ENCODE results near the gene AP3B1.

The AP3B1 gene

DNA sequence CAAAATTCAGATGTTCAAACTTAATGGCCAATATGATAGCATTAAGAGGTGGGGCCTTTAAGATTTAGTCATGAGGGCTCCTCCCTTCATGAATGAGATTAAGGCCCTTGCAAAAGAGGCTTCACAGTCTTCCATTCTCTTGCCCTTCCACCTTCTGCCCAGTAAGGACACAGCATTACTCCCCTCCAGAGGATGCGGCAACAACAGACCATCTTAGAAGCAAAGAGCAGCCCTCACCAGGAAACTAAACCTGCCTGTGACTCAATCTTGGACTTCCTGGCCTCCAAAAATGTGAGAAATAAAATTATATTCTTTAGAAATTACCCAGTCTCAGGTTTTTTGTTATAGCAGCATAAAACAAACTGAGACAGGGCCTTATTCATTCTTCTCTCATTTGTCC, 8.2 kb downstream of the AP3B1 start:
- Histone ChIP-seq H3K27me3 (ENCODE audit: insufficient read depth, low read length) (no peaks in the 10 kb centered on the region), H4K20me1 (ENCODE audit: insufficient read depth, low read length) (no peaks in the 10 kb centered on the region), H3K27ac (ENCODE audit: low read depth, low read length, poor library complexity, severe bottlenecking) (no peak overlapping the region), H3K9me3 (ENCODE audit: low read length) (no peaks in the 10 kb centered on the region), H2AFZ (ENCODE audit: low read length) (no peak overlapping the region), H3F3A (ENCODE audit: insufficient read depth, low read length) (peaks cover 4% of the 10 kb centered on the region; the same call in 1 of the 2 replicates), H3K9ac (ENCODE audit: low read length) (no peak overlapping the region), H3K4me3 (ENCODE audit: low read depth, low read length, poor library complexity, severe bottlenecking) (no peak overlapping the region), H3K4me1 (ENCODE audit: insufficient read depth, low read length, severe bottlenecking) (peaks cover 36% of the 10 kb centered on the region), H3K4me2 (ENCODE audit: low read length) (no peak overlapping the region), H3K79me2 (ENCODE audit: insufficient read depth, low read length) (peaks cover 92% of the 10 kb centered on the region), H3K9me2 (ENCODE audit: low read depth, low read length) (no peaks in the 10 kb centered on the region), H3K36me3 (ENCODE audit: insufficient read depth, low read length) (no peaks in the 10 kb centered on the region)
- no peak for TF ChIP-seq EZH2 (IDR thresholded peaks at IDR 0.05; ENCODE audit: borderline replicate concordance, low read length)
- TF ChIP-seq, protein P1, sequence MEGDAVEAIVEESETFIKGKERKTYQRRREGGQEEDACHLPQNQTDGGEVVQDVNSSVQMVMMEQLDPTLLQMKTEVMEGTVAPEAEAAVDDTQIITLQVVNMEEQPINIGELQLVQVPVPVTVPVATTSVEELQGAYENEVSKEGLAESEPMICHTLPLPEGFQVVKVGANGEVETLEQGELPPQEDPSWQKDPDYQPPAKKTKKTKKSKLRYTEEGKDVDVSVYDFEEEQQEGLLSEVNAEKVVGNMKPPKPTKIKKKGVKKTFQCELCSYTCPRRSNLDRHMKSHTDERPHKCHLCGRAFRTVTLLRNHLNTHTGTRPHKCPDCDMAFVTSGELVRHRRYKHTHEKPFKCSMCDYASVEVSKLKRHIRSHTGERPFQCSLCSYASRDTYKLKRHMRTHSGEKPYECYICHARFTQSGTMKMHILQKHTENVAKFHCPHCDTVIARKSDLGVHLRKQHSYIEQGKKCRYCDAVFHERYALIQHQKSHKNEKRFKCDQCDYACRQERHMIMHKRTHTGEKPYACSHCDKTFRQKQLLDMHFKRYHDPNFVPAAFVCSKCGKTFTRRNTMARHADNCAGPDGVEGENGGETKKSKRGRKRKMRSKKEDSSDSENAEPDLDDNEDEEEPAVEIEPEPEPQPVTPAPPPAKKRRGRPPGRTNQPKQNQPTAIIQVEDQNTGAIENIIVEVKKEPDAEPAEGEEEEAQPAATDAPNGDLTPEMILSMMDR (IDR thresholded peaks at IDR 0.05; ENCODE audit: low read length): no peak

GRCh38 chr5:78283802-78284201, 10.7 kb downstream of the AP3B1 start:
- H3K4me3 ChIP-seq (ENCODE audit: low read depth, low read length, poor library complexity, severe bottlenecking): no peak overlapping the region
- peaks cover 2% of the 10 kb centered on the region; the same call in 1 of the 2 replicates for H4K20me1 ChIP-seq (ENCODE audit: insufficient read depth, low read length)
- H3K4me2 ChIP-seq (ENCODE audit: low read length): no peak overlapping the region
- no peak overlapping the region for H3K9ac ChIP-seq (ENCODE audit: low read length)
- H3K4me1 ChIP-seq (ENCODE audit: insufficient read depth, low read length, severe bottlenecking): peaks cover 13% of the 10 kb centered on the region
- H3K27ac ChIP-seq (ENCODE audit: low read depth, low read length, poor library complexity, severe bottlenecking): no peak overlapping the region
- H2AFZ ChIP-seq (ENCODE audit: low read length): no peak overlapping the region
- H3K79me2 ChIP-seq (ENCODE audit: insufficient read depth, low read length): peaks cover 85% of the 10 kb centered on the region
- H3K27me3 ChIP-seq (ENCODE audit: insufficient read depth, low read length): no peaks in the 10 kb centered on the region
- no peaks in the 10 kb centered on the region for H3K36me3 ChIP-seq (ENCODE audit: insufficient read depth, low read length)
- TF ChIP-seq, protein P1 (IDR thresholded peaks at IDR 0.05; ENCODE audit: low read length): no peak
- TF ChIP-seq EZH2 (IDR thresholded peaks at IDR 0.05; ENCODE audit: borderline replicate concordance, low read length): no peak
- H3K9me2 ChIP-seq (ENCODE audit: low read depth, low read length): no peaks in the 10 kb centered on the region
- H3F3A ChIP-seq (ENCODE audit: insufficient read depth, low read length): peaks cover 3% of the 10 kb centered on the region; the same call in 1 of the 2 replicates
- H3K9me3 ChIP-seq (ENCODE audit: low read length): no peaks in the 10 kb centered on the region

GRCh38 chr5:78283105-78283504, 11.4 kb downstream of the AP3B1 start:
- H3K9me3 ChIP-seq (ENCODE audit: low read length): no peaks in the 10 kb centered on the region
- no peak overlapping the region for H3K9ac ChIP-seq (ENCODE audit: low read length)
- H3F3A ChIP-seq (ENCODE audit: insufficient read depth, low read length): no peaks in the 10 kb centered on the region
- H3K36me3 ChIP-seq (ENCODE audit: insufficient read depth, low read length): no peaks in the 10 kb centered on the region
- TF ChIP-seq, protein P1 (IDR thresholded peaks at IDR 0.05; ENCODE audit: low read length): no peak
- TF ChIP-seq EZH2 (IDR thresholded peaks at IDR 0.05; ENCODE audit: borderline replicate concordance, low read length): no peak
- peaks cover 2% of the 10 kb centered on the region; the same call in 1 of the 2 replicates for H4K20me1 ChIP-seq (ENCODE audit: insufficient read depth, low read length)
- H3K4me3 ChIP-seq (ENCODE audit: low read depth, low read length, poor library complexity, severe bottlenecking): no peak overlapping the region
- no peaks in the 10 kb centered on the region for H3K9me2 ChIP-seq (ENCODE audit: low read depth, low read length)
- peaks cover 7% of the 10 kb centered on the region for H3K4me1 ChIP-seq (ENCODE audit: insufficient read depth, low read length, severe bottlenecking)
- no peak overlapping the region for H2AFZ ChIP-seq (ENCODE audit: low read length)
- H3K27me3 ChIP-seq (ENCODE audit: insufficient read depth, low read length): no peaks in the 10 kb centered on the region
- H3K27ac ChIP-seq (ENCODE audit: low read depth, low read length, poor library complexity, severe bottlenecking): no peak overlapping the region
- H3K79me2 ChIP-seq (ENCODE audit: insufficient read depth, low read length): peaks cover 80% of the 10 kb centered on the region
- H3K4me2 ChIP-seq (ENCODE audit: low read length): no peak overlapping the region

Data from OCI-LY1 (cell line).